HG03575 (cell line): ENCODE results near the gene STPG2.
"Not testable (repeated sequence)": the region's sequence is repeated elsewhere in the genome, so short reads cannot be mapped to it uniquely, and the experiment has no call there.

Experiments used
- ATAC-seq: cut with Tn5 transposase; IDR thresholded peaks from one replicate; pipeline ENCODE4 v1.9.1; 2021; ENCODE audit not compliant: unreplicated experiment, insufficient number of reproducible peaks, low FRiP score; ENCODE audit errors: extremely low read depth

The STPG2 gene

GRCh38 chr4:97587912-97588311 is 555.4 kb downstream of the STPG2 start:
- no peak for ATAC-seq

GRCh38 chr4:97585274-97585673 is 558.0 kb downstream of the STPG2 start:
- no peak for ATAC-seq

- ATAC-seq, result no peak
Measured at GRCh38 chr4:97582890-97583289, 560.4 kb downstream of the STPG2 start.

GRCh38 chr4:97577004-97577403 is 566.3 kb downstream of the STPG2 start:
- no peak for ATAC-seq

GRCh38 chr4:97560009-97560408 is 583.3 kb downstream of the STPG2 start:
- ATAC-seq, result no peak

GRCh38 chr4:97558204-97558778 is 585.0 kb downstream of the STPG2 start:
- ATAC-seq, result no peak

GRCh38 chr4:97550637-97551036 is 592.6 kb downstream of the STPG2 start:
- ATAC-seq, result not testable (repeated sequence)

GRCh38 chr4:97548943-97549583 is 594.2 kb downstream of the STPG2 start:
- ATAC-seq, result peak; percentile 70

- no peak for ATAC-seq
Measured at GRCh38 chr4:97548186-97548585, 595.1 kb downstream of the STPG2 start.

GRCh38 chr4:97531351-97531750 is 611.9 kb downstream of the STPG2 start:
- ATAC-seq, result no peak

- ATAC-seq, result no peak
Measured at GRCh38 chr4:97530676-97531075, 612.6 kb downstream of the STPG2 start.

- no peak for ATAC-seq
Measured at GRCh38 chr4:97525236-97525635, 618.0 kb downstream of the STPG2 start.

GRCh38 chr4:97517939-97518338 is 625.3 kb downstream of the STPG2 start:
- no peak for ATAC-seq

GRCh38 chr4:97513917-97514316 is 629.4 kb downstream of the STPG2 start:
- ATAC-seq, result no peak
